GM12878 (cell line): ENCODE measurements around the gene COL24A1. TPM values are rescaled to one million over a fixed set of nuclear protein-coding genes. Genes with fewer than 3 reads are reported as not detected.

ENCODE experiments used
- ATAC-seq: fragments of 200-7000 bp; cut with Tn5 transposase; 3 replicates; pipeline ENCODE4 v1.9.1; 2020; ENCODE audit warnings: mild to moderate bottlenecking, moderate library complexity
- BruUV-seq: library from RNA; stranded (reverse); fragments of 400-500 nt; replicated peaks from 2 replicates; lab custom pipeline; 2021; lab: Mats Ljungman, UMichigan
- CTCF ChIA-PET: fragments of 300-600 bp; sonication (Branson Sonifier 250); formaldehyde crosslinking; extraction: SDS; loops from one replicate; lab custom pipeline; 2021; ENCODE audit warnings: inconsistent platforms; lab: Yijun Ruan, JAX
- POLR2A ChIA-PET: fragments of 350-600 bp; formaldehyde crosslinking; extraction: SDS; loops from one replicate; lab custom pipeline; 2021; ENCODE audit warnings: inconsistent platforms; lab: Charles Lee
- RAD21 ChIA-PET: fragments of 300-600 bp; sonication (Branson Sonifier 250); formaldehyde crosslinking; loops from one replicate; lab custom pipeline; 2023; ENCODE audit warnings: antibody characterized with exemption; ENCODE audit not compliant: unreplicated experiment; lab: Charles Lee
- SMC1A ChIA-PET: fragments of 300-600 bp; sonication (Branson Sonifier 250); formaldehyde crosslinking; loops from one replicate; lab custom pipeline; 2023; ENCODE audit not compliant: unreplicated experiment, uncharacterized antibody; lab: Charles Lee
- DNase-seq: peaks from one replicate; pipeline ENCODE4 v3.0.0-alpha.2; 2011; ENCODE audit warnings: low read depth, low spot score
- FAIRE-seq: peaks from 3 replicates; lab custom pipeline; 2011; peaks lifted over from hg19 to GRCh38; lab: Jason Lieb, UNC
- H2AFZ ChIP-seq: 2 replicates; pipeline ENCODE4 v1.6.0; 2011; ENCODE audit warnings: low read depth, low read length, control low read depth; ENCODE audit not compliant: control insufficient read depth
- H3K27ac ChIP-seq: 2 replicates; pipeline ENCODE4 v1.5.1; 2011; ENCODE audit warnings: control low read depth; ENCODE audit not compliant: control insufficient read depth, insufficient read depth
- H3K27me3 ChIP-seq, 2 experiments: replicated peaks in 1 of 2; 2 replicates each; pipeline versions ENCODE4 v1.6.0 to v1.6.1; 2011; ENCODE audit warnings: low read length in 1 of 2; ENCODE audit not compliant: control insufficient read depth in 2 of 2, insufficient read depth in 2 of 2
- H3K36me3 ChIP-seq, 2 experiments: 2 replicates each; pipeline ENCODE4 v1.5.1; 2011; ENCODE audit warnings: low read length in 1 of 2; ENCODE audit not compliant: control insufficient read depth in 2 of 2, insufficient read depth in 2 of 2
- H3K4me1 ChIP-seq: 2 replicates; pipeline ENCODE4 v1.6.1; 2011; ENCODE audit warnings: mild to moderate bottlenecking, low read length, moderate library complexity, mixed read lengths; ENCODE audit not compliant: control insufficient read depth, insufficient read depth
- H3K4me2 ChIP-seq: 2 replicates; pipeline ENCODE4 v1.6.0; 2011; ENCODE audit warnings: control low read depth; ENCODE audit not compliant: control insufficient read depth, insufficient read depth
- H3K4me3 ChIP-seq: fragments of 200-600 bp; sonication (generic); 2 replicates; pipeline ENCODE4 v1.5.1; 2016
- H3K79me2 ChIP-seq: 2 replicates; pipeline ENCODE4 v1.6.0; 2011; ENCODE audit warnings: low read length; ENCODE audit not compliant: control insufficient read depth, insufficient read depth
- H3K9ac ChIP-seq: 2 replicates; pipeline ENCODE4 v1.8.0; 2011; ENCODE audit warnings: low read length, control low read depth, mixed read lengths; ENCODE audit not compliant: control insufficient read depth, insufficient read depth
- H3K9me3 ChIP-seq: replicated peaks from 3 replicates; pipeline ENCODE4 v1.5.1; 2011; ENCODE audit warnings: mild to moderate bottlenecking, low read length; ENCODE audit not compliant: control insufficient read depth, insufficient read depth
- H4K20me1 ChIP-seq: 2 replicates; pipeline ENCODE4 v1.6.0; 2011; ENCODE audit not compliant: control insufficient read depth, insufficient read depth
- E2F8 ChIP-seq: fragments of 450-650 bp; IDR thresholded peaks from 2 replicates; pipeline ENCODE4 v1.6.1; 2018; ENCODE audit warnings: mild to moderate bottlenecking, low read depth, moderate library complexity; ENCODE audit not compliant: partially characterized antibody
- JUND ChIP-seq: IDR thresholded peaks from 2 replicates; pipeline ENCODE4 v1.6.1; 2012; ENCODE audit warnings: low read depth, mild to moderate bottlenecking, low read length, improper control_type of control experiment, moderate library complexity
- KLF5 ChIP-seq: fragments of 450-650 bp; IDR thresholded peaks from 2 replicates; pipeline ENCODE4 v1.6.1; 2014; ENCODE audit warnings: mild to moderate bottlenecking; ENCODE audit not compliant: partially characterized antibody
- RFX5 ChIP-seq: IDR thresholded peaks from 2 replicates; pipeline ENCODE4 v1.6.1; 2011; ENCODE audit warnings: low read depth, low read length, improper control_type of control experiment
- SKIL ChIP-seq: fragments of 450-650 bp; IDR thresholded peaks from 2 replicates; pipeline ENCODE4 v1.6.1; 2017; ENCODE audit warnings: mild to moderate bottlenecking, low read depth, inconsistent platforms; ENCODE audit not compliant: poor library complexity, severe bottlenecking
- TCF3 ChIP-seq: IDR thresholded peaks from 2 replicates; pipeline ENCODE4 v1.6.1; 2012; ENCODE audit warnings: low read depth, mild to moderate bottlenecking, low read length, borderline replicate concordance; ENCODE audit not compliant: insufficient read depth
- USF1 ChIP-seq: IDR thresholded peaks from 2 replicates; pipeline ENCODE4 v1.6.1; 2011; ENCODE audit warnings: borderline replicate concordance, low read depth, mild to moderate bottlenecking, moderate library complexity, mixed read lengths, low read length; ENCODE audit not compliant: insufficient read depth; ENCODE audit errors: extremely low read length
- ZNF217 ChIP-seq: fragments of 450-650 bp; IDR thresholded peaks from 2 replicates; pipeline ENCODE4 v1.6.1; 2017; ENCODE audit warnings: antibody characterized with exemption, mild to moderate bottlenecking
- WGBS: methylation state at CpG from one replicate; pipeline ENCODE4 v1.1.6; 2016; ENCODE audit warnings: low lambda C conversion rate; ENCODE audit not compliant: insufficient replicate concordance, insufficient coverage; ENCODE audit errors: missing lambda C conversion rate; 5-methylcytosine and 5-hydroxymethylcytosine counted together
- in situ Hi-C: fragments of 300-500 bp; cut with MboI; formaldehyde crosslinking; loops from 9 replicates; pipeline ENCODE4 v1.14.3; 2018; ENCODE audit warnings: mixed read lengths
- intact Hi-C: fragments of 100-400 bp; cut with micrococcal nuclease; formaldehyde crosslinking; loops from one replicate; pipeline ENCODE4 v1.14.2; 2022; ENCODE audit not compliant: unreplicated experiment
- polyA plus RNA-seq, 11 experiments: library from polyadenylated mRNA; depleted of rRNA in 4 of 11; unstranded in 6 of 11; stranded (reverse) in 5 of 11; fragments of >200 nt; fragmentation: Nextera tagmentation in 4 of 11; fragmentation: Illumina TruSeq in 1 of 11; extraction: Ambion mirVana in 4 of 11; extraction: Trizol in 1 of 11; gene quantifications; 1 replicate in 1 of 11; 2 replicates in 10 of 11; pipeline versions ENCODE4 v1.2.1 to v1.2.3, GENCODE V29; 2011 to 2016; ENCODE audit warnings: inconsistent platforms in 2 of 11, missing spikeins in 2 of 11, low read depth in 1 of 11
- total RNA-seq, 4 experiments: library from RNA; depleted of rRNA in 3 of 4; stranded (reverse); fragments of >200 nt in 3 of 4; fragmentation: Illumina TruSeq in 1 of 4; extraction: Trizol in 1 of 4; gene quantifications; 2 replicates each; pipeline versions ENCODE4 v1.2.1 to v1.2.3, GENCODE V29; 2013 to 2021
- TF ChIP-seq, protein P1 (sequence below): fragments of 450-650 bp; IDR thresholded peaks from 2 replicates; pipeline ENCODE4 v1.6.1; 2018; ENCODE audit warnings: borderline replicate concordance, mild to moderate bottlenecking; ENCODE audit not compliant: partially characterized antibody
- TF ChIP-seq, protein P2 (sequence below): fragments of 450-650 bp; conservative IDR thresholded peaks from 2 replicates; pipeline ENCODE4 v1.6.1; 2017; ENCODE audit warnings: mild to moderate bottlenecking, moderate library complexity

COL24A1 gene
- total and polyA plus RNA-seq, 10 of the 15 experiments (the other 5 are each of a cell fraction or from before 2014, with no cell fraction given), result 0.19 to 4.1 (median 2.0) TPM

DNA sequence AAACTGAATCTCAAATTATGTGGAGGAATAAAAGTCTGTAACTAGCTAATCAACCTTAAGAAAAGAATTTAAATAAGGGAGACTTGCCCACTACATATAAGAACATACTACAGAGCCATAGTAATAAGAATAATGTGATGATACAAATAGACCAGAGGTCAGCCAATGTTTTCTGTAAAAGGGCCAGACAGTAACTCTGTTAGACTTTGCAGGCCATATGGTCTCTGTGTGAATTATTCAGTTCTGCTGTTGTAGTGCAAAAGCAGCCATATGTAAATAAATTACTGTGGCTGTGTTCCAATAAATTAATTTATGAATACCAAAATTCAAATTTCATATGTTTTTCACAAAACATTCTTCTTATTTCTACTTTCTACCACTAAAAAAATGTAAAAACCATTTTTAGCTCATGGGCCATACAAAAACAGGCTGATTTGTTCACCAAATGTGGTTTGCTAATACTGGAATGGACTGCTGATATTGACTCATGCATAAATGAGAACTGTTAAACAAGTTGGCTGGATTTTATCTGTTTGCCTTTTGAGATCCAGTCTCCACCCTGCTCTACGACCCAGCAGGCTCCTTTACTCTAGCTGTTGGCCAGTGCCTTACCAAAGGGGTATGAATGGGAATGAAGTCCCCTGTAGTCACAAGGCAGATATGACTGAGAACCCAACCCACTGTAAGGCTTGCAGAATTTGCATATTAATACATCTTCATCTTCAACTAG, 350.2 kb downstream of the COL24A1 start:
- DNase-seq (no peak), FAIRE-seq (no peak), ATAC-seq (no peak)
- TF ChIP-seq KLF5 (no peak), JUND (no peak), TCF3 (no peak), RFX5 (no peak), ZNF217 (no peak), SKIL (no peak), USF1 (no peak), E2F8 (no peak)
- TF ChIP-seq, protein P1, sequence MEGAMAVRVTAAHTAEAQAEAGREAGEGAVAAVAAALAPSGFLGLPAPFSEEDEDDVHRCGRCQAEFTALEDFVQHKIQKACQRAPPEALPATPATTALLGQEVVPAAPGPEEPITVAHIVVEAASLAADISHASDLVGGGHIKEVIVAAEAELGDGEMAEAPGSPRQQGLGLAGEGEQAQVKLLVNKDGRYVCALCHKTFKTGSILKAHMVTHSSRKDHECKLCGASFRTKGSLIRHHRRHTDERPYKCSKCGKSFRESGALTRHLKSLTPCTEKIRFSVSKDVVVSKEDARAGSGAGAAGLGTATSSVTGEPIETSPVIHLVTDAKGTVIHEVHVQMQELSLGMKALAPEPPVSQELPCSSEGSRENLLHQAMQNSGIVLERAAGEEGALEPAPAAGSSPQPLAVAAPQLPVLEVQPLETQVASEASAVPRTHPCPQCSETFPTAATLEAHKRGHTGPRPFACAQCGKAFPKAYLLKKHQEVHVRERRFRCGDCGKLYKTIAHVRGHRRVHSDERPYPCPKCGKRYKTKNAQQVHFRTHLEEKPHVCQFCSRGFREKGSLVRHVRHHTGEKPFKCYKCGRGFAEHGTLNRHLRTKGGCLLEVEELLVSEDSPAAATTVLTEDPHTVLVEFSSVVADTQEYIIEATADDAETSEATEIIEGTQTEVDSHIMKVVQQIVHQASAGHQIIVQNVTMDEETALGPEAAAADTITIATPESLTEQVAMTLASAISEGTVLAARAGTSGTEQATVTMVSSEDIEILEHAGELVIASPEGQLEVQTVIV, result no peak
- TF ChIP-seq, protein P2, sequence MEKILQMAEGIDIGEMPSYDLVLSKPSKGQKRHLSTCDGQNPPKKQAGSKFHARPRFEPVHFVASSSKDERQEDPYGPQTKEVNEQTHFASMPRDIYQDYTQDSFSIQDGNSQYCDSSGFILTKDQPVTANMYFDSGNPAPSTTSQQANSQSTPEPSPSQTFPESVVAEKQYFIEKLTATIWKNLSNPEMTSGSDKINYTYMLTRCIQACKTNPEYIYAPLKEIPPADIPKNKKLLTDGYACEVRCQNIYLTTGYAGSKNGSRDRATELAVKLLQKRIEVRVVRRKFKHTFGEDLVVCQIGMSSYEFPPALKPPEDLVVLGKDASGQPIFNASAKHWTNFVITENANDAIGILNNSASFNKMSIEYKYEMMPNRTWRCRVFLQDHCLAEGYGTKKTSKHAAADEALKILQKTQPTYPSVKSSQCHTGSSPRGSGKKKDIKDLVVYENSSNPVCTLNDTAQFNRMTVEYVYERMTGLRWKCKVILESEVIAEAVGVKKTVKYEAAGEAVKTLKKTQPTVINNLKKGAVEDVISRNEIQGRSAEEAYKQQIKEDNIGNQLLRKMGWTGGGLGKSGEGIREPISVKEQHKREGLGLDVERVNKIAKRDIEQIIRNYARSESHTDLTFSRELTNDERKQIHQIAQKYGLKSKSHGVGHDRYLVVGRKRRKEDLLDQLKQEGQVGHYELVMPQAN, result no peak
- CTCF ChIA-PET, result no interaction called here
- in situ Hi-C loops, result no loop called here
- H3K9ac ChIP-seq, result no peak overlapping the region
- intact Hi-C loops, result no loop called here
- no peaks in the 10 kb centered on the region for H3K4me1 ChIP-seq
- WGBS, result 13% methylated on average over 1 of the region's 1 CpG
- no peaks in the 10 kb centered on the region for H3K27me3 ChIP-seq
- POLR2A ChIA-PET, result no interaction called here
- no peak overlapping the region for H3K27ac ChIP-seq
- H3K36me3 ChIP-seq, result 0 out of 4 replicates have a peak, but pooled peaks cover 0 to under 1% of the 10 kb centered on the region in 2 experiments
- no peak overlapping the region for H3K4me3 ChIP-seq
- no peaks in the 10 kb centered on the region for H3K9me3 ChIP-seq
- no TSS peak for BruUV-seq
- H3K4me2 ChIP-seq, result no peak overlapping the region
- RAD21 ChIA-PET, result interaction anchor here (0.7 kb wide), 1 partner anchor 212 kb away, joined by 3 read pairs; no protein-coding TSS in a partner anchor
- no peaks in the 10 kb centered on the region for H4K20me1 ChIP-seq
- no peaks in the 10 kb centered on the region for H3K79me2 ChIP-seq
- SMC1A ChIA-PET, result no interaction called here
- no peak overlapping the region for H2AFZ ChIP-seq
